H1 (cell line): ENCODE data around the gene IBSP. TPM values are rescaled to one million over a fixed set of nuclear protein-coding genes. Genes with fewer than 3 reads are reported as not detected.

Experiments used
- CTCF ChIA-PET: fragments of 300-600 bp; sonication (Branson Sonifier 250); formaldehyde crosslinking; loops from one replicate; lab custom pipeline; 2021; ENCODE audit not compliant: partially characterized antibody; lab: Charles Lee
- POLR2A ChIA-PET: fragments of 300-600 bp; sonication (Branson Sonifier 250); formaldehyde crosslinking; loops from one replicate; lab custom pipeline; 2021; ENCODE audit warnings: inconsistent platforms; ENCODE audit not compliant: partially characterized antibody; lab: Charles Lee
- DNase-seq, 2 experiments: peaks; one replicate each; pipeline versions ENCODE4 v3.0.0 to v3.0.0-alpha.2; 2010 to 2022; ENCODE audit warnings: low spot score in 2 of 2, low read depth in 1 of 2, mixed read lengths in 1 of 2
- FAIRE-seq: peaks from 2 replicates; lab custom pipeline; 2011; peaks lifted over from hg19 to GRCh38; lab: Jason Lieb, UNC
- H2AFZ ChIP-seq: 2 replicates; pipeline ENCODE4 v1.8.1; 2012; ENCODE audit warnings: low read length, inconsistent platforms
- H2AK5ac ChIP-seq: 2 replicates; pipeline ENCODE4 v1.6.1; 2013; ENCODE audit warnings: low read depth, low read length
- H2BK120ac ChIP-seq: replicated peaks from 2 replicates; pipeline ENCODE3; 2013; ENCODE audit warnings: low read depth, low read length, inconsistent platforms
- H2BK12ac ChIP-seq: 2 replicates; pipeline ENCODE4 v1.6.1; 2013; ENCODE audit warnings: low read depth, low read length
- H2BK15ac ChIP-seq: 2 replicates; pipeline ENCODE4 v1.6.1; 2013; ENCODE audit warnings: low read length
- H2BK20ac ChIP-seq: 2 replicates; pipeline ENCODE4 v1.6.1; 2013; ENCODE audit warnings: low read length
- H2BK5ac ChIP-seq: 2 replicates; pipeline ENCODE4 v1.6.1; 2013; ENCODE audit warnings: low read depth, low read length
- H3K14ac ChIP-seq: 2 replicates; pipeline ENCODE4 v1.6.1; 2013; ENCODE audit warnings: inconsistent platforms; ENCODE audit not compliant: insufficient read length
- H3K18ac ChIP-seq: 2 replicates; pipeline ENCODE4 v1.6.1; 2013; ENCODE audit warnings: low read length; ENCODE audit errors: extremely low read depth
- H3K23ac ChIP-seq: 2 replicates; pipeline ENCODE4 v1.6.1; 2013; ENCODE audit warnings: inconsistent platforms; ENCODE audit not compliant: insufficient read length
- H3K23me2 ChIP-seq: 2 replicates; pipeline ENCODE4 v1.6.1; 2013; ENCODE audit warnings: low read depth, low read length
- H3K27ac ChIP-seq: 2 replicates; pipeline ENCODE4 v1.6.1; 2011; ENCODE audit warnings: low read depth, low read length, inconsistent platforms
- H3K27me3 ChIP-seq, 4 experiments: replicated peaks in 1 of 4; 1 replicate in 1 of 4; 2 replicates in 3 of 4; pipeline versions ENCODE4 v1.6.1 to v1.8.1; 2011 to 2013; ENCODE audit warnings: low read length in 3 of 4, mild to moderate bottlenecking in 3 of 4, inconsistent platforms in 2 of 4, mixed read lengths in 2 of 4, moderate library complexity in 1 of 4; ENCODE audit not compliant: control insufficient read depth in 3 of 4, insufficient read depth in 3 of 4; ENCODE audit errors: extremely low read depth in 1 of 4
- H3K36me3 ChIP-seq, 4 experiments: 2 replicates each; pipeline versions ENCODE4 v1.6.1 to v1.8.1; 2011 to 2013; ENCODE audit warnings: mild to moderate bottlenecking in 4 of 4, low read length in 3 of 4, moderate library complexity in 2 of 4, control low read depth in 1 of 4, inconsistent platforms in 1 of 4; ENCODE audit not compliant: insufficient read depth in 4 of 4, control insufficient read depth in 2 of 4
- H3K4ac ChIP-seq: replicated peaks from 2 replicates; pipeline ENCODE3; 2013; ENCODE audit warnings: low read length, low read depth, mixed read lengths, inconsistent platforms; ENCODE audit not compliant: insufficient read length
- H3K4me1 ChIP-seq, 4 experiments: replicated peaks in 1 of 4; 1 replicate in 1 of 4; 2 replicates in 3 of 4; pipeline versions ENCODE4 v1.6.1 to v1.8.1; 2011 to 2013; ENCODE audit warnings: low read length in 3 of 4, inconsistent platforms in 2 of 4, mixed read lengths in 1 of 4; ENCODE audit not compliant: insufficient read depth in 4 of 4, control insufficient read depth in 3 of 4
- H3K4me2 ChIP-seq, 2 experiments: 2 replicates each; pipeline versions ENCODE4 v1.6.1 to v1.8.1; 2011 to 2013; ENCODE audit warnings: low read depth in 2 of 2, low read length in 2 of 2, control low read depth in 1 of 2, inconsistent platforms in 1 of 2, mild to moderate bottlenecking in 1 of 2; ENCODE audit not compliant: insufficient read depth in 1 of 2
- H3K4me3 ChIP-seq, 4 experiments: fragments of 200-600, 300-600 bp in 1 of 4; sonication (generic), shearing (Covaris generic), sonication (Bioruptor Twin) in 1 of 4; 2 replicates each; pipeline versions ENCODE4 v1.5.1 to v1.8.1; 2011 to 2016; ENCODE audit warnings: low read length in 4 of 4, low read depth in 3 of 4, control low read depth in 2 of 4, inconsistent platforms in 2 of 4, mild to moderate bottlenecking in 2 of 4, mixed read lengths in 1 of 4, moderate library complexity in 1 of 4; ENCODE audit not compliant: insufficient read depth in 2 of 4; ENCODE audit errors: extremely low read depth in 1 of 4
- H3K56ac ChIP-seq: replicated peaks from 2 replicates; pipeline ENCODE3; 2013; ENCODE audit warnings: low read depth, mild to moderate bottlenecking, mixed read lengths, low read length, inconsistent platforms; ENCODE audit not compliant: insufficient read length
- H3K79me1 ChIP-seq: 2 replicates; pipeline ENCODE4 v1.6.1; 2013; ENCODE audit warnings: low read depth, low read length, control low read depth
- H3K79me2 ChIP-seq, 2 experiments: 2 replicates each; pipeline versions ENCODE4 v1.6.1 to v1.8.1; 2012 to 2013; ENCODE audit warnings: low read length in 2 of 2, mild to moderate bottlenecking in 2 of 2, inconsistent platforms in 1 of 2; ENCODE audit not compliant: insufficient read depth in 2 of 2, control insufficient read depth in 1 of 2
- H3K9ac ChIP-seq, 4 experiments: replicated peaks in 1 of 4; 1 replicate in 1 of 4; 2 replicates in 3 of 4; pipeline versions ENCODE4 v1.6.1 to v1.8.1; 2011 to 2013; ENCODE audit warnings: low read depth in 3 of 4, low read length in 3 of 4, control low read depth in 2 of 4, mild to moderate bottlenecking in 2 of 4, moderate library complexity in 2 of 4, inconsistent platforms in 1 of 4; ENCODE audit errors: extremely low read depth in 1 of 4
- H3K9me3 ChIP-seq, 2 experiments: 2 replicates each; pipeline versions ENCODE4 v1.6.1 to v1.8.1; 2012 to 2013; ENCODE audit warnings: mild to moderate bottlenecking in 2 of 2, moderate library complexity in 2 of 2, control low read depth in 1 of 2, inconsistent platforms in 1 of 2, low read depth in 1 of 2, low read length in 1 of 2, mixed read lengths in 1 of 2; ENCODE audit not compliant: insufficient read depth in 2 of 2
- H4K20me1 ChIP-seq, 2 experiments: replicated peaks in 1 of 2; 2 replicates each; pipeline versions ENCODE3 to v1.8.1; 2011 to 2013; ENCODE audit warnings: inconsistent platforms in 2 of 2, low read length in 2 of 2, mild to moderate bottlenecking in 1 of 2; ENCODE audit not compliant: insufficient read depth in 2 of 2, control insufficient read depth in 1 of 2
- H4K5ac ChIP-seq: 2 replicates; pipeline ENCODE4 v1.6.1; 2013; ENCODE audit warnings: low read length, low read depth, mixed read lengths, inconsistent platforms; ENCODE audit not compliant: insufficient read length
- H4K8ac ChIP-seq: 2 replicates; pipeline ENCODE4 v1.8.0; 2013; ENCODE audit warnings: mild to moderate bottlenecking, moderate library complexity, low read length, inconsistent platforms; ENCODE audit not compliant: insufficient read depth; ENCODE audit errors: extremely low read depth
- H4K91ac ChIP-seq: replicated peaks from 2 replicates; pipeline ENCODE3; 2013; ENCODE audit warnings: low read length, mixed read lengths, inconsistent platforms; ENCODE audit not compliant: insufficient read length
- ASH2L ChIP-seq: fragments of 200-600, 300-600 bp; sonication (generic); IDR thresholded peaks from one replicate; pipeline ENCODE4 v1.7.1; 2017; ENCODE audit warnings: low read length
- HDAC6 ChIP-seq: IDR thresholded peaks from one replicate; pipeline ENCODE4 v1.7.1; 2012; ENCODE audit warnings: low read depth, mild to moderate bottlenecking, inconsistent platforms, low read length, moderate library complexity
- KDM5A ChIP-seq: fragments of 200-600 bp; IDR thresholded peaks from 2 replicates; pipeline ENCODE4 v1.7.1; 2012; ENCODE audit warnings: mild to moderate bottlenecking, low read length, inconsistent platforms, mixed read lengths
- SIX5 ChIP-seq: IDR thresholded peaks from 2 replicates; pipeline ENCODE4 v1.6.1; 2011; ENCODE audit warnings: mild to moderate bottlenecking, low read depth, low read length
- TBP ChIP-seq: IDR thresholded peaks from 2 replicates; pipeline ENCODE4 v1.6.1; 2011; ENCODE audit warnings: low read depth, low read length, improper control_type of control experiment
- TCF12 ChIP-seq: IDR thresholded peaks from 2 replicates; pipeline ENCODE4 v1.6.1; 2011; ENCODE audit warnings: low read depth, mild to moderate bottlenecking, low read length
- YY1 ChIP-seq: IDR thresholded peaks from 2 replicates; pipeline ENCODE4 v1.6.1; 2011; ENCODE audit warnings: low read depth, mild to moderate bottlenecking, low read length
- WGBS, 2 experiments: shearing (Covaris generic) in 1 of 2; methylation state at CpG; one replicate each; pipeline versions ENCODE4 v1.1.6 to v1.1.7; 2013 to 2015; ENCODE audit warnings: low lambda C conversion rate in 2 of 2, mixed read lengths in 2 of 2, inconsistent platforms in 1 of 2, low coverage in 1 of 2, missing lambda C conversion rate in 1 of 2; ENCODE audit not compliant: insufficient replicate concordance in 2 of 2, insufficient coverage in 1 of 2, insufficient read length in 1 of 2; ENCODE audit errors: extremely low coverage in 1 of 2, missing lambda C conversion rate in 1 of 2; 5-methylcytosine and 5-hydroxymethylcytosine counted together
- polyA plus RNA-seq, 7 experiments: library from polyadenylated mRNA; depleted of rRNA in 3 of 7; stranded (reverse) in 5 of 7; unstranded in 2 of 7; fragments of >200 nt in 5 of 7; fragments of 200-250 nt in 2 of 7; gene quantifications; 1 replicate in 5 of 7; 2 replicates in 1 of 7; 4 replicates in 1 of 7; pipeline versions ENCODE4 v1.2.1 to v1.2.3, GENCODE V29; 2011 to 2013; ENCODE audit warnings: missing spikeins in 2 of 7, mixed read lengths in 2 of 7
- total RNA-seq: library from RNA; stranded (reverse); fragmentation: NEBNext Ultra II Directional; extraction: Animal tissue kit (Norgen Biotek cat#: 25700); gene quantifications from 2 replicates; pipeline ENCODE4 v1.2.1, GENCODE V29; 2021
- TF ChIP-seq, protein P1 (sequence below), 3 experiments: IDR thresholded peaks; 1 replicate in 2 of 3; 2 replicates in 1 of 3; pipeline versions ENCODE4 v1.5.1 to v1.6.1; 2011; ENCODE audit warnings: low read length in 3 of 3, mild to moderate bottlenecking in 3 of 3, inconsistent platforms in 2 of 3, low read depth in 1 of 3, moderate library complexity in 1 of 3; ENCODE audit not compliant: insufficient read depth in 1 of 3; ENCODE audit errors: control extremely low read depth in 1 of 3
- TF ChIP-seq, protein P2 (sequence below): IDR thresholded peaks from 2 replicates; pipeline ENCODE4 v1.6.1; 2012; ENCODE audit warnings: inconsistent platforms

IBSP gene
- total and polyA plus RNA-seq, 2 of the 8 experiments (the other 6 are each of a cell fraction or from before 2014, with no cell fraction given) = not detected

GRCh38 chr4:87785731-87786509 lies 13.4 kb upstream of the IBSP start:
- no peak for FAIRE-seq
- Histone ChIP-seq H3K18ac (no peak overlapping the region), H2AFZ (no peak overlapping the region), H3K56ac (no peak overlapping the region), H3K4me2 (no peak overlapping the region), H2BK120ac (no peak overlapping the region), H4K5ac (no peak overlapping the region), H2BK15ac (no peak overlapping the region), H3K9me3 (no peaks in the 10 kb centered on the region), H3K14ac (no peak overlapping the region), H3K36me3 (no peaks in the 10 kb centered on the region), H3K27me3 (peaks cover 0 to 1% (median 0%) of the 10 kb centered on the region in 4 experiments; a peak in 1 of 7 replicates), H3K4ac (no peak overlapping the region), H3K23me2 (no peaks in the 10 kb centered on the region), H2BK5ac (no peak overlapping the region), H3K79me2 (no peaks in the 10 kb centered on the region), H3K27ac (no peak overlapping the region), H3K23ac (no peak overlapping the region), H4K8ac (no peak overlapping the region), H2BK12ac (no peak overlapping the region), H2BK20ac (no peak overlapping the region), H2AK5ac (no peak overlapping the region), H3K4me1 (peaks cover 0 to 2% (median 0%) of the 10 kb centered on the region in 4 experiments; a peak in 1 of 7 replicates), H4K20me1 (no peaks in the 10 kb centered on the region), H3K9ac (no peak overlapping the region), H3K4me3 (no peak overlapping the region), H4K91ac (no peak overlapping the region), H3K79me1 (no peaks in the 10 kb centered on the region)
- POLR2A ChIA-PET = no interaction called here
- DNase-seq = no peak
- CTCF ChIA-PET = interaction anchor here (1.7 kb wide), 1 partner anchor 53 kb away, joined by 5 read pairs; no protein-coding TSS in a partner anchor
- WGBS, 2 experiments = 91% methylated on average over 15 of the region's 15 CpGs; no CpG with 5 or more reads in 1 of the 2 experiments
- TF ChIP-seq, protein P1, sequence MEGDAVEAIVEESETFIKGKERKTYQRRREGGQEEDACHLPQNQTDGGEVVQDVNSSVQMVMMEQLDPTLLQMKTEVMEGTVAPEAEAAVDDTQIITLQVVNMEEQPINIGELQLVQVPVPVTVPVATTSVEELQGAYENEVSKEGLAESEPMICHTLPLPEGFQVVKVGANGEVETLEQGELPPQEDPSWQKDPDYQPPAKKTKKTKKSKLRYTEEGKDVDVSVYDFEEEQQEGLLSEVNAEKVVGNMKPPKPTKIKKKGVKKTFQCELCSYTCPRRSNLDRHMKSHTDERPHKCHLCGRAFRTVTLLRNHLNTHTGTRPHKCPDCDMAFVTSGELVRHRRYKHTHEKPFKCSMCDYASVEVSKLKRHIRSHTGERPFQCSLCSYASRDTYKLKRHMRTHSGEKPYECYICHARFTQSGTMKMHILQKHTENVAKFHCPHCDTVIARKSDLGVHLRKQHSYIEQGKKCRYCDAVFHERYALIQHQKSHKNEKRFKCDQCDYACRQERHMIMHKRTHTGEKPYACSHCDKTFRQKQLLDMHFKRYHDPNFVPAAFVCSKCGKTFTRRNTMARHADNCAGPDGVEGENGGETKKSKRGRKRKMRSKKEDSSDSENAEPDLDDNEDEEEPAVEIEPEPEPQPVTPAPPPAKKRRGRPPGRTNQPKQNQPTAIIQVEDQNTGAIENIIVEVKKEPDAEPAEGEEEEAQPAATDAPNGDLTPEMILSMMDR (IDR thresholded peaks at IDR 0.05; ENCODE audit: control extremely low read depth in 1 of 3, insufficient read depth in 1 of 3, low read depth in 1 of 3, low read length in 3 of 3) = no peak
- TF ChIP-seq, protein P2, sequence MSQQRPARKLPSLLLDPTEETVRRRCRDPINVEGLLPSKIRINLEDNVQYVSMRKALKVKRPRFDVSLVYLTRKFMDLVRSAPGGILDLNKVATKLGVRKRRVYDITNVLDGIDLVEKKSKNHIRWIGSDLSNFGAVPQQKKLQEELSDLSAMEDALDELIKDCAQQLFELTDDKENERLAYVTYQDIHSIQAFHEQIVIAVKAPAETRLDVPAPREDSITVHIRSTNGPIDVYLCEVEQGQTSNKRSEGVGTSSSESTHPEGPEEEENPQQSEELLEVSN = no peak
- TF ChIP-seq TBP (no peak), YY1 (no peak), ASH2L (no peak), KDM5A (no peak), SIX5 (no peak), TCF12 (no peak), HDAC6 (no peak)
